ENCODE results near the gene GATA5. TPM values are rescaled to one million over a fixed set of nuclear protein-coding genes. Genes with fewer than 3 reads are reported as not detected.

GATA5 gene
- total RNA-seq, 1 experiment from 2014 or later, result 1.4 TPM

DNA sequence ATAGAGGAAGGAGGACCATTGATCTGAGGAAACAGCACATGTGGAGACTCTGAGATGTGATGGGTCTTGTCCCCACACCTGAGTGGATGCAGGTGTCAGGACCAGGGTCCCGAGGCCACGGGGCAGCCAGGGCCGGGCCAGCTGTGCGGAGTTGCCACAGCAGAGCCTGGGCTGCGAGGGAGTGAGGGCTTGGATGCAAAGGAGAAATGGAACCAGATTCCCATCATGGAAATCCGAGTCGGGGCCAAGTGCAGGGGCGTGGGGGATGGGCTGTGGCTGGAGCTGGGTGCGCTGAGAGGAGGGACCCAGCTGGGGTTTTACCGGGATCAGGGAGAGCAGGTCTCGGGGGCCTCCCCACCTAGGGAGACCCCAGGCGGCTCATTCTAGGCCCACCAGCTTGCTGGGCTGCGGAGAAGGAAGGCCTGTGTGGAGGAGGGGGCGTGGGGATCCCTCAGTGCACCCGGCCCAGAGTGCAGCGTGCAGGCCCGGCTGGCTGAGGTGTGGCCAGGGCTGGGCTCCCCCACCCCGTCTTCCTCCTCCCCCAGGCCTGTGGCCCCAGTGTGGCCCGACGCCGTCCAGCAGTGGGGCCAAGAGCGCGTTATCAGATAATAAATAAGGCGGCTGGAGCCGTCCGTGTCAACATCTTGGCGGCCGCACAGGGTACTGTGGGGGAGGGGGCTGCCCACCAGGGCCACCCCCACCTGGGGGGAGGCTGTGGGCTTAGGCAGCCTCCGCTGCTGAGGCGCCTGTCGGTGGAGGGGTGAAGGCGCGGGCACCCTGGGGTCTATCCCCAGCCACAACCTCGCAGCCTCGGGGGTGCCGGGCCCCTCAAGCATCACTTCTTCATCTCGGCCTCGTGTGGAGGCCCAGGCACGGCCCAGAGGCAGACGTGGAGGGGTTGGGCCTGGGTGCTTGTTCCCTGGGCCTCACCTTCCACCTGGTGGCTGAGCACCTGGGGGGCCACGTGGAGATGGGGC lies 17.2 kb downstream of the GATA5 start:
- no peaks in the 10 kb centered on the region for H3K9me3 Mint-ChIP-seq
- H3K36me3 Mint-ChIP-seq, result no peaks in the 10 kb centered on the region
- ChIA-PET CTCF (no interaction called here), POLR2A (interaction anchor here (0.7 kb wide), 1 partner anchor 94 kb away, joined by 3 read pairs; no protein-coding TSS in a partner anchor)
- H3K27ac Mint-ChIP-seq, result peak overlapping the region; percentile 27; the same call in 1 of the 2 replicates
- H3K4me1 Mint-ChIP-seq, result peaks cover 5% of the 10 kb centered on the region; the same call in 1 of the 2 replicates
- H3K27me3 Mint-ChIP-seq (ENCODE audit: low read depth), result no peaks in the 10 kb centered on the region
- H3K4me3 Mint-ChIP-seq, result no peak overlapping the region
- TF ChIP-seq EMX1 (CRISPR knock-in tag; IDR thresholded peaks at IDR 0.05), result no peak
- no peak for TF ChIP-seq CREM (CRISPR knock-in tag; IDR thresholded peaks at IDR 0.05)
- TF ChIP-seq SOX15 (CRISPR knock-in tag; IDR thresholded peaks at IDR 0.05), result no peak
- TF ChIP-seq, protein P1, sequence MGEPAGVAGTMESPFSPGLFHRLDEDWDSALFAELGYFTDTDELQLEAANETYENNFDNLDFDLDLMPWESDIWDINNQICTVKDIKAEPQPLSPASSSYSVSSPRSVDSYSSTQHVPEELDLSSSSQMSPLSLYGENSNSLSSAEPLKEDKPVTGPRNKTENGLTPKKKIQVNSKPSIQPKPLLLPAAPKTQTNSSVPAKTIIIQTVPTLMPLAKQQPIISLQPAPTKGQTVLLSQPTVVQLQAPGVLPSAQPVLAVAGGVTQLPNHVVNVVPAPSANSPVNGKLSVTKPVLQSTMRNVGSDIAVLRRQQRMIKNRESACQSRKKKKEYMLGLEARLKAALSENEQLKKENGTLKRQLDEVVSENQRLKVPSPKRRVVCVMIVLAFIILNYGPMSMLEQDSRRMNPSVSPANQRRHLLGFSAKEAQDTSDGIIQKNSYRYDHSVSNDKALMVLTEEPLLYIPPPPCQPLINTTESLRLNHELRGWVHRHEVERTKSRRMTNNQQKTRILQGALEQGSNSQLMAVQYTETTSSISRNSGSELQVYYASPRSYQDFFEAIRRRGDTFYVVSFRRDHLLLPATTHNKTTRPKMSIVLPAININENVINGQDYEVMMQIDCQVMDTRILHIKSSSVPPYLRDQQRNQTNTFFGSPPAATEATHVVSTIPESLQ (CRISPR knock-in tag; IDR thresholded peaks at IDR 0.05), result no peak
- TF ChIP-seq RORB (CRISPR knock-in tag; IDR thresholded peaks at IDR 0.05), result no peak
- TF ChIP-seq, protein P2, sequence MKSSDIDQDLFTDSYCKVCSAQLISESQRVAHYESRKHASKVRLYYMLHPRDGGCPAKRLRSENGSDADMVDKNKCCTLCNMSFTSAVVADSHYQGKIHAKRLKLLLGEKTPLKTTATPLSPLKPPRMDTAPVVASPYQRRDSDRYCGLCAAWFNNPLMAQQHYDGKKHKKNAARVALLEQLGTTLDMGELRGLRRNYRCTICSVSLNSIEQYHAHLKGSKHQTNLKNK (CRISPR knock-in tag; IDR thresholded peaks at IDR 0.05), result no peak
- TF ChIP-seq, protein P3, sequence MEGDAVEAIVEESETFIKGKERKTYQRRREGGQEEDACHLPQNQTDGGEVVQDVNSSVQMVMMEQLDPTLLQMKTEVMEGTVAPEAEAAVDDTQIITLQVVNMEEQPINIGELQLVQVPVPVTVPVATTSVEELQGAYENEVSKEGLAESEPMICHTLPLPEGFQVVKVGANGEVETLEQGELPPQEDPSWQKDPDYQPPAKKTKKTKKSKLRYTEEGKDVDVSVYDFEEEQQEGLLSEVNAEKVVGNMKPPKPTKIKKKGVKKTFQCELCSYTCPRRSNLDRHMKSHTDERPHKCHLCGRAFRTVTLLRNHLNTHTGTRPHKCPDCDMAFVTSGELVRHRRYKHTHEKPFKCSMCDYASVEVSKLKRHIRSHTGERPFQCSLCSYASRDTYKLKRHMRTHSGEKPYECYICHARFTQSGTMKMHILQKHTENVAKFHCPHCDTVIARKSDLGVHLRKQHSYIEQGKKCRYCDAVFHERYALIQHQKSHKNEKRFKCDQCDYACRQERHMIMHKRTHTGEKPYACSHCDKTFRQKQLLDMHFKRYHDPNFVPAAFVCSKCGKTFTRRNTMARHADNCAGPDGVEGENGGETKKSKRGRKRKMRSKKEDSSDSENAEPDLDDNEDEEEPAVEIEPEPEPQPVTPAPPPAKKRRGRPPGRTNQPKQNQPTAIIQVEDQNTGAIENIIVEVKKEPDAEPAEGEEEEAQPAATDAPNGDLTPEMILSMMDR (IDR thresholded peaks at IDR 0.05), result no peak
- TF ChIP-seq, protein P4, sequence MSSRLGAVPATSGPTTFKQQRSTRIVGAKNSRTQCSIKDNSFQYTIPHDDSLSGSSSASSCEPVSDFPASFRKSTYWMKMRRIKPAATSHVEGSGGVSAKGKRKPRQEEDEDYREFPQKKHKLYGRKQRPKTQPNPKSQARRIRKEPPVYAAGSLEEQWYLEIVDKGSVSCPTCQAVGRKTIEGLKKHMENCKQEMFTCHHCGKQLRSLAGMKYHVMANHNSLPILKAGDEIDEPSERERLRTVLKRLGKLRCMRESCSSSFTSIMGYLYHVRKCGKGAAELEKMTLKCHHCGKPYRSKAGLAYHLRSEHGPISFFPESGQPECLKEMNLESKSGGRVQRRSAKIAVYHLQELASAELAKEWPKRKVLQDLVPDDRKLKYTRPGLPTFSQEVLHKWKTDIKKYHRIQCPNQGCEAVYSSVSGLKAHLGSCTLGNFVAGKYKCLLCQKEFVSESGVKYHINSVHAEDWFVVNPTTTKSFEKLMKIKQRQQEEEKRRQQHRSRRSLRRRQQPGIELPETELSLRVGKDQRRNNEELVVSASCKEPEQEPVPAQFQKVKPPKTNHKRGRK (CRISPR knock-in tag; IDR thresholded peaks at IDR 0.05; ENCODE audit: borderline replicate concordance), result no peak
- TF ChIP-seq, protein P5, sequence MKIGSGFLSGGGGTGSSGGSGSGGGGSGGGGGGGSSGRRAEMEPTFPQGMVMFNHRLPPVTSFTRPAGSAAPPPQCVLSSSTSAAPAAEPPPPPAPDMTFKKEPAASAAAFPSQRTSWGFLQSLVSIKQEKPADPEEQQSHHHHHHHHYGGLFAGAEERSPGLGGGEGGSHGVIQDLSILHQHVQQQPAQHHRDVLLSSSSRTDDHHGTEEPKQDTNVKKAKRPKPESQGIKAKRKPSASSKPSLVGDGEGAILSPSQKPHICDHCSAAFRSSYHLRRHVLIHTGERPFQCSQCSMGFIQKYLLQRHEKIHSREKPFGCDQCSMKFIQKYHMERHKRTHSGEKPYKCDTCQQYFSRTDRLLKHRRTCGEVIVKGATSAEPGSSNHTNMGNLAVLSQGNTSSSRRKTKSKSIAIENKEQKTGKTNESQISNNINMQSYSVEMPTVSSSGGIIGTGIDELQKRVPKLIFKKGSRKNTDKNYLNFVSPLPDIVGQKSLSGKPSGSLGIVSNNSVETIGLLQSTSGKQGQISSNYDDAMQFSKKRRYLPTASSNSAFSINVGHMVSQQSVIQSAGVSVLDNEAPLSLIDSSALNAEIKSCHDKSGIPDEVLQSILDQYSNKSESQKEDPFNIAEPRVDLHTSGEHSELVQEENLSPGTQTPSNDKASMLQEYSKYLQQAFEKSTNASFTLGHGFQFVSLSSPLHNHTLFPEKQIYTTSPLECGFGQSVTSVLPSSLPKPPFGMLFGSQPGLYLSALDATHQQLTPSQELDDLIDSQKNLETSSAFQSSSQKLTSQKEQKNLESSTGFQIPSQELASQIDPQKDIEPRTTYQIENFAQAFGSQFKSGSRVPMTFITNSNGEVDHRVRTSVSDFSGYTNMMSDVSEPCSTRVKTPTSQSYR (CRISPR knock-in tag; IDR thresholded peaks at IDR 0.05), result no peak
- no peak for TF ChIP-seq MYBL2 (CRISPR knock-in tag; IDR thresholded peaks at IDR 0.05)
- no peak for TF ChIP-seq HMGA2 (CRISPR knock-in tag; IDR thresholded peaks at IDR 0.05)
- TF ChIP-seq NFATC4 (CRISPR knock-in tag; IDR thresholded peaks at IDR 0.05), result no peak
- DNase-seq (ENCODE audit: low spot score) (no peak), ATAC-seq (no peak)

DNA sequence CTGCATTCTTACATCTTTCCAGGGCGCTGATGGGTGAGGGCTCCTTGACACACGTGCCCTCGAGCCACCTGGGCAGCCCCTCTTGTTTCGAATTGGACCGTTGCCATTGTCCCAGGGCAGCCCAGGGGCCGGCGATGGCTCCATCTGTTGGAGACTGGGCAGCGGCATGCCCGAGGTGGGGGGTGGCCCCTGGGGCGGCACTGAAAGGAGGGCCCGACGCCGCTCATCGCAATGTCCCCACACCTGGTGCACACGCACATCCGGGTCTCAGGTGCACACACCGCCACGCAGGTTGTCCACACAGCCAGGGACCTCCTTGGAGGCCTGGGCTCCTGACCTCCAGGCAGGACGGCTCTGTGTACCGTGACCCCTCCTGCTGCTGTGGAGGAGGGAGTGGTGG lies 18.0 kb downstream of the GATA5 start:
- peak overlapping the region; percentile 27; the same call in 1 of the 2 replicates for H3K27ac Mint-ChIP-seq
- H3K4me3 Mint-ChIP-seq, result no peak overlapping the region

More for the DNA sequence above, 18.0 kb downstream of the GATA5 start:
- CTCF ChIA-PET, result no interaction called here
- ATAC-seq, result no peak
- no peak for DNase-seq (ENCODE audit: low spot score)
- Mint-ChIP-seq H3K36me3 (no peaks in the 10 kb centered on the region), H3K4me1 (peaks cover 5% of the 10 kb centered on the region; the same call in 1 of the 2 replicates), H3K27me3 (ENCODE audit: low read depth) (no peaks in the 10 kb centered on the region), H3K9me3 (no peaks in the 10 kb centered on the region)
- TF ChIP-seq FOXP1 (CRISPR knock-in tag; IDR thresholded peaks at IDR 0.05; ENCODE audit: borderline replicate concordance), result 0 out of 2 replicates have a peak, but pooled peaks have one; percentile 49
- TF ChIP-seq, protein P6, sequence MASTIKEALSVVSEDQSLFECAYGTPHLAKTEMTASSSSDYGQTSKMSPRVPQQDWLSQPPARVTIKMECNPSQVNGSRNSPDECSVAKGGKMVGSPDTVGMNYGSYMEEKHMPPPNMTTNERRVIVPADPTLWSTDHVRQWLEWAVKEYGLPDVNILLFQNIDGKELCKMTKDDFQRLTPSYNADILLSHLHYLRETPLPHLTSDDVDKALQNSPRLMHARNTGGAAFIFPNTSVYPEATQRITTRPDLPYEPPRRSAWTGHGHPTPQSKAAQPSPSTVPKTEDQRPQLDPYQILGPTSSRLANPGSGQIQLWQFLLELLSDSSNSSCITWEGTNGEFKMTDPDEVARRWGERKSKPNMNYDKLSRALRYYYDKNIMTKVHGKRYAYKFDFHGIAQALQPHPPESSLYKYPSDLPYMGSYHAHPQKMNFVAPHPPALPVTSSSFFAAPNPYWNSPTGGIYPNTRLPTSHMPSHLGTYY (CRISPR knock-in tag; IDR thresholded peaks at IDR 0.05), result no peak
- POLR2A ChIA-PET, result no interaction called here

Data from WTC11 (cell line).